ENCODE data around the gene HNF4A. TPM values are rescaled to one million over a fixed set of nuclear protein-coding genes. Genes with fewer than 3 reads are reported as not detected.

Gene HNF4A
- total RNA-seq, 2 donors from 2014 or later, result 0.78 TPM; not detected in 1

DNA sequence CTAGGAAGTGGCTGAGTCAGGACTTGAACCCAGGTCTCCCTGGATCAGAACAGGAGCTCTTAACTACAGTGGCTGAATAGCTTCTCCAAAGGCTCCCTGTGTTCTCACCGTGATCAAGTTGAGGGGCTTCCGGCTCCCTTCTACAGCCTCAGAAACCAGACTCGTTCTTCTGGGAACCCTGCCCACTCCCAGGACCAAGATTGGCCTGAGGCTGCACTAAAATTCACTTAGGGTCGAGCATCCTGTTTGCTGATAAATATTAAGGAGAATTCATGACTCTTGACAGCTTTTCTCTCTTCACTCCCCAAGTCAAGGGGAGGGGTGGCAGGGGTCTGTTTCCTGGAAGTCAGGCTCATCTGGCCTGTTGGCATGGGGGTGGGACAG is 75.6 kb downstream of the HNF4A start:
- no peaks in the 10 kb centered on the region for H3K4me1 ChIP-seq (ENCODE audit: control insufficient read depth in 1 of 2, low read depth in 2 of 2)
- no peak overlapping the region for H3K27ac ChIP-seq

DNA sequence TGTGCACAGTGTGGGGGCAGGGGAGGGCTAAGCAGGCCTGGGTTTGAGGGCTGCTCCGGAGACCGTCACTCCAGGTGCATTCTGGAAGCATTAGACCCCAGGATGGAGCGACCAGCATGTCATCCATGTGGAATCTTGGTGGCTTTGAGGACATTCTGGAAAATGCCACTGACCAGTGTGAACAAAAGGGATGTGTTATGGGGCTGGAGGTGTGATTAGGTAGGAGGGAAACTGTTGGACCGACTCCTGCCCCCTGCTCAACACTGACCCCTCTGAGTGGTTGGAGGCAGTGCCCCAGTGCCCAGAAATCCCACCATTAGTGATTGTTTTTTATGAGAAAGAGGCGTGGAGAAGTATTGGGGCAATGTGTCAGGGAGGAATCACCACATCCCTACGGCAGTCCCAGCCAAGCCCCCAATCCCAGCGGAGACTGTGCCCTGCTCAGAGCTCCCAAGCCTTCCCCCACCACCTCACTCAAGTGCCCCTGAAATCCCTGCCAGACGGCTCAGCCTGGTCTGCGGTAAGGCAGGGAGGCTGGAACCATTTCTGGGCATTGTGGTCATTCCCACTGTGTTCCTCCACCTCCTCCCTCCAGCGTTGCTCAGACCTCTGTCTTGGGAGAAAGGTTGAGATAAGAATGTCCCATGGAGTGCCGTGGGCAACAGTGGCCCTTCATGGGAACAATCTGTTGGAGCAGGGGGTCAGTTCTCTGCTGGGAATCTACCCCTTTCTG is 76.2 kb downstream of the HNF4A start:
- Histone ChIP-seq H3K27me3 (replicated peaks; ENCODE audit: insufficient read depth) (no peaks in the 10 kb centered on the region), H3K4me3 (no peak overlapping the region), H3K27ac (no peak overlapping the region), H3K36me3 (no peaks in the 10 kb centered on the region), H3K9me3 (no peaks in the 10 kb centered on the region), H3K4me1 (ENCODE audit: control insufficient read depth in 1 of 2, low read depth in 2 of 2) (no peaks in the 10 kb centered on the region)
- TF ChIP-seq, protein P1, sequence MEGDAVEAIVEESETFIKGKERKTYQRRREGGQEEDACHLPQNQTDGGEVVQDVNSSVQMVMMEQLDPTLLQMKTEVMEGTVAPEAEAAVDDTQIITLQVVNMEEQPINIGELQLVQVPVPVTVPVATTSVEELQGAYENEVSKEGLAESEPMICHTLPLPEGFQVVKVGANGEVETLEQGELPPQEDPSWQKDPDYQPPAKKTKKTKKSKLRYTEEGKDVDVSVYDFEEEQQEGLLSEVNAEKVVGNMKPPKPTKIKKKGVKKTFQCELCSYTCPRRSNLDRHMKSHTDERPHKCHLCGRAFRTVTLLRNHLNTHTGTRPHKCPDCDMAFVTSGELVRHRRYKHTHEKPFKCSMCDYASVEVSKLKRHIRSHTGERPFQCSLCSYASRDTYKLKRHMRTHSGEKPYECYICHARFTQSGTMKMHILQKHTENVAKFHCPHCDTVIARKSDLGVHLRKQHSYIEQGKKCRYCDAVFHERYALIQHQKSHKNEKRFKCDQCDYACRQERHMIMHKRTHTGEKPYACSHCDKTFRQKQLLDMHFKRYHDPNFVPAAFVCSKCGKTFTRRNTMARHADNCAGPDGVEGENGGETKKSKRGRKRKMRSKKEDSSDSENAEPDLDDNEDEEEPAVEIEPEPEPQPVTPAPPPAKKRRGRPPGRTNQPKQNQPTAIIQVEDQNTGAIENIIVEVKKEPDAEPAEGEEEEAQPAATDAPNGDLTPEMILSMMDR (IDR thresholded peaks at IDR 0.05), result no peak
- DNase-seq (ENCODE audit: low spot score) (no peak), ATAC-seq (ENCODE audit: insufficient number of reproducible peaks, low FRiP score, low read depth) (no peak)

More for the DNA sequence above, 75.6 kb downstream of the HNF4A start:
- Histone ChIP-seq H3K36me3 (no peaks in the 10 kb centered on the region), H3K4me3 (no peak overlapping the region), H3K27me3 (replicated peaks; ENCODE audit: insufficient read depth) (no peaks in the 10 kb centered on the region), H3K9me3 (no peaks in the 10 kb centered on the region)
- no peak for DNase-seq (ENCODE audit: low spot score)
- ATAC-seq (ENCODE audit: insufficient number of reproducible peaks, low FRiP score, low read depth), result no peak
- TF ChIP-seq, protein P1 (IDR thresholded peaks at IDR 0.05), result no peak

DNA sequence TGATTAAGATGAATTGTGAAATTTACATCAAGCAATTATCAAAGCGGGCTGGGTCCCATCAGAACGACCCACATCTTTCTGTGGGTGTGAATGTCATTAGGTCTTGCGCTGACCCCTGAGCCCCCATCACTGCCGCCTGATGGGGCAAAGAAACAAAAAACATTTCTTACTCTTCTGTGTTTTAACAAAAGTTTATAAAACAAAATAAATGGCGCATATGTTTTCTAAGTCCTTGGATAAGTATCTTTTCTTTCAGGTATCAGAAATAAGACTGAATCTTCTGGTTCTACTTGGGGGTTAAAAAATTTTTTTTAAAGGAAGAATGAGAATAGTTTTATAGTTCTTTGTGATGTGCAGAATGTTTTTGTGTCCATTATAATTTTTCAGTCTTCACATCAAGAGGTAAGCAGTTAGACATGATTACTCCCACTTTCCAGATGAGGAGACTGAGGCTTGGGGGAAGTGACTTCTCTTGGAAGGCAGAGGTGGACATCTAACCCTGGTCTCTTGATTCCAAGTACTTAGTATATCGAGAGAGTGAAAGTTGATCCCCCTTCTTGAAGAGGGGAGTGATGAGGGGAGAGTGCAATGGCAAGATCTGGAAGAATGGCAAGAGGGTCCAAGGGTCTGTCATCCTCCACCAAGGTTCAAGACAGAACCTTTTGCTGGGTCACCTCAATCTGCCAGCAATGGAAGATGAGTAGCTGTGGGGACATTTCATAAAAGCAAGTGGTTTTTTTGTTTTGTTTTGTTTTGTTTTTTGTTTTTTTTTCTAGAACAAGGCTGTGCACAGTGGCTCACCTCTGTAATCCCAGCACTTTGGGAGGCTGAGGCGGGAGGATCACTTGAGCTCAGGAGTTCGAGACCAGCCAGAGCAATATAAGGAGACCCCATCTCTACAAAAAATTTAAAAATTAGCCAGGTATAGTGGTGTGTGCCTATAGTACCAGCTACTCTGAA is 77.4 kb downstream of the HNF4A start:
- Histone ChIP-seq H3K9me3 (no peaks in the 10 kb centered on the region), H3K4me1 (ENCODE audit: control insufficient read depth in 1 of 2, low read depth in 2 of 2) (no peaks in the 10 kb centered on the region), H3K36me3 (no peaks in the 10 kb centered on the region), H3K4me3 (no peak overlapping the region), H3K27me3 (replicated peaks; ENCODE audit: insufficient read depth) (no peaks in the 10 kb centered on the region), H3K27ac (no peak overlapping the region)
- DNase-seq (ENCODE audit: low spot score) (no peak), ATAC-seq (ENCODE audit: insufficient number of reproducible peaks, low FRiP score, low read depth) (no peak)
- TF ChIP-seq, protein P1 (IDR thresholded peaks at IDR 0.05), result no peak

DNA sequence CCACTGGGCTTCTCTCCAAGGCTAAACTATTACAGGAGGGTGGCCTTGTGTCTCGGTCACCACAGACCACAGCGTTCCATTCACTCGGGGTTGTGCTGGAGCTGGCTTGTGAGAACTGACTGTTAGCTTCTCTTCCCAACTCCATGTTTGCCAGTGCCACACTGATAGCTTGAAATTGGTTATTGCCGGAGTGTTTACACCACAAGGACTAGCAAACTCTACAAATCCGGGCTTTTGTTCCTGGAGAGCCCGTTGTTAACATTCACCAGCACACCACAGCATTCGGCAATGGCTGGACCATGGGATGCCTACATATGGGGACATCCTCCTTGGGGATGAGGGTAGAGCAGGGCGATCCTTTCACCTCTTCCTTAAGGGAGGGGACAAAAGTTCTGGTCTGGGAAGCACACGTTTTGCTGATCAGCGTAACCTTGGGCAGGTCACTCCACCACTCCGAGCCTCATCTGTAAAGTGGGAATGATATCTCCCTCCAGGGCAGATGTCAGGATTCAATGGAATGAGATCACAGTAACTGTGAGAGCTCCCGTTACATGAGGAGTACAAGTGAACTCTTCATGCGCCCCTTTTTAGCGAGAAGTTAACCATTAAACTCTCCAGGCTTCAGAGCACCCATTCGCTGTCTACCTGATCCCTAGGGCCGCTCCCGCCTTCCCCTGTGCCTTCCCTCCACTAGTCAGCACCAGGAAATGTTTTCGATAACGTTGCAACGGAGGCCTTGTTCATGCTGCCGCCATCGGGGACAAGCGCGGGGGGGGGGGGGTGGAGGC is 78.4 kb downstream of the HNF4A start:
- H3K4me1 ChIP-seq (ENCODE audit: control insufficient read depth in 1 of 2, low read depth in 2 of 2), result no peaks in the 10 kb centered on the region
- DNase-seq (ENCODE audit: low spot score), result no peak
- no peaks in the 10 kb centered on the region for H3K9me3 ChIP-seq
- H3K36me3 ChIP-seq, result no peaks in the 10 kb centered on the region
- no peak overlapping the region for H3K27ac ChIP-seq
- ATAC-seq (ENCODE audit: insufficient number of reproducible peaks, low FRiP score, low read depth), result no peak
- TF ChIP-seq, protein P1 (IDR thresholded peaks at IDR 0.05), result no peak
- H3K27me3 ChIP-seq (replicated peaks; ENCODE audit: insufficient read depth), result no peaks in the 10 kb centered on the region
- H3K4me3 ChIP-seq, result no peak overlapping the region
